CD8-positive, alpha-beta memory T cell (primary cell): ENCODE data around the gene LCN2. TPM values are rescaled to one million over a fixed set of nuclear protein-coding genes. Genes with fewer than 3 reads are reported as not detected.

ENCODE experiments used
- CTCF ChIA-PET: fragments of 350-600 bp; sonication (Branson Sonifier 250); formaldehyde crosslinking; loops from one replicate; lab custom pipeline; 2021; ENCODE audit warnings: antibody characterized with exemption; lab: Charles Lee
- POLR2A ChIA-PET: fragments of 350-600 bp; sonication (Branson Sonifier 250); formaldehyde crosslinking; loops from one replicate; lab custom pipeline; 2021; ENCODE audit warnings: antibody characterized with exemption; lab: Charles Lee
- DNase-seq, 5 donors: peaks; one replicate each; pipeline versions ENCODE4 v3.0.0 to v3.0.0-alpha.2; 2020 to 2022; ENCODE audit warnings: mixed read lengths in 1 of 5
- H3K27ac ChIP-seq: one replicate; pipeline ENCODE4 v1.7.0; 2013; ENCODE audit warnings: low read depth, mild to moderate bottlenecking, low read length, moderate library complexity
- H3K27me3 ChIP-seq: 2 replicates; pipeline ENCODE4 v1.7.0; 2013; ENCODE audit warnings: low read length, mild to moderate bottlenecking; ENCODE audit not compliant: insufficient read depth, poor library complexity, severe bottlenecking
- H3K36me3 ChIP-seq: 2 replicates; pipeline ENCODE4 v1.7.0; 2013; ENCODE audit warnings: mild to moderate bottlenecking, low read length, moderate library complexity; ENCODE audit not compliant: insufficient read depth
- H3K4me1 ChIP-seq: 2 replicates; pipeline ENCODE4 v1.7.0; 2013; ENCODE audit warnings: mild to moderate bottlenecking, low read length, moderate library complexity; ENCODE audit not compliant: insufficient read depth
- H3K4me3 ChIP-seq: 2 replicates; pipeline ENCODE4 v1.7.0; 2013; ENCODE audit warnings: mild to moderate bottlenecking, low read length
- H3K9me3 ChIP-seq: 2 replicates; pipeline ENCODE4 v1.7.0; 2013; ENCODE audit warnings: mild to moderate bottlenecking, low read length
- H3K27ac Mint-ChIP-seq, 8 donors: one replicate each; pipeline ENCODE4 v1.8.0; 2020 to 2021; ENCODE audit warnings: mixed read lengths in 8 of 8, mild to moderate bottlenecking in 6 of 8, inconsistent platforms in 3 of 8, moderate library complexity in 3 of 8
- H3K27me3 Mint-ChIP-seq, 2 donors: one replicate each; pipeline ENCODE4 v1.8.0; 2020 to 2021; ENCODE audit warnings: mixed read lengths in 2 of 2, mild to moderate bottlenecking in 1 of 2, moderate library complexity in 1 of 2
- H3K36me3 Mint-ChIP-seq, 3 donors: one replicate each; pipeline ENCODE4 v1.8.0; 2020 to 2021; ENCODE audit warnings: mixed read lengths in 3 of 3, inconsistent platforms in 1 of 3, mild to moderate bottlenecking in 1 of 3
- H3K4me1 Mint-ChIP-seq, 3 donors: one replicate each; pipeline ENCODE4 v1.8.0; 2020 to 2021; ENCODE audit warnings: mixed read lengths in 3 of 3, inconsistent platforms in 1 of 3, mild to moderate bottlenecking in 1 of 3
- H3K4me3 Mint-ChIP-seq, 7 donors: one replicate each; pipeline ENCODE4 v1.8.0; 2020 to 2021; ENCODE audit warnings: mixed read lengths in 7 of 7, mild to moderate bottlenecking in 6 of 7, moderate library complexity in 4 of 7, inconsistent platforms in 2 of 7
- H3K9me3 Mint-ChIP-seq, 5 donors: one replicate each; pipeline ENCODE4 v1.8.0; 2020 to 2022; ENCODE audit warnings: mixed read lengths in 5 of 5, mild to moderate bottlenecking in 3 of 5, moderate library complexity in 2 of 5, inconsistent platforms in 1 of 5
- polyA plus RNA-seq: library from polyadenylated mRNA; unstranded; fragments of 300-500 nt; fragmentation: Illumina TruSeq; gene quantifications from one replicate; pipeline ENCODE4 v1.2.3, GENCODE V29; 2021
- total RNA-seq, 2 experiments: library from RNA; stranded (reverse); gene quantifications; one replicate each; pipeline ENCODE4 v1.2.3, GENCODE V29; 2021

Gene LCN2
- total and polyA plus RNA-seq, 3 experiments from 2014 or later: not detected

DNA sequence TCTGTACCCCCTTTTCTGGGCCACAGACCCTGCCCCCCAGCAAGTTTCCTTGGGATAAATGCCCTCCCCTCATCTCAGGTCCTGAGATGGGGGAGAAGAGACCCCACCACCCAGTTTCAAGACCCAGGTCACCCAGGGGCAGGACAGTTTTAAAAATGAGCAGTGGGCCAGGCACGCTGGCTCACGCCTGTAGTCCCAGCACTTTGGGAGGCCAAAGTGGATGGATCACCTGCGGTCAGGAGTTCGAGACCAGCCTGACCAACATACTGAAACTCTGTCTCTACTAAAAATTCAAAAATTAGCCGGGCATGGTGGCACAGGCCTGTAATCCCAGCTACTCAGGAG is 27.8 kb upstream of the LCN2 start:
- DNase-seq: no peak
- no peaks in the 10 kb centered on the region for H3K27me3 Mint-ChIP-seq
- H3K9me3 Mint-ChIP-seq: no peaks in the 10 kb centered on the region
- peaks cover 30% of the 10 kb centered on the region for H3K4me1 ChIP-seq
- H3K4me3 ChIP-seq: no peak overlapping the region
- H3K4me1 Mint-ChIP-seq: peaks cover 20 to 28% (median 25%) of the 10 kb centered on the region in 3 donors
- H3K36me3 ChIP-seq: peaks cover 5% of the 10 kb centered on the region
- no peak overlapping the region for H3K4me3 Mint-ChIP-seq
- H3K27ac ChIP-seq: no peak overlapping the region
- H3K27ac Mint-ChIP-seq: peak overlapping the region in 1 of 8 donors; percentile 68
- CTCF ChIA-PET: interaction anchor here (1.4 kb wide), 1 partner anchor 167 kb away, joined by 3 read pairs; no protein-coding TSS in a partner anchor
- POLR2A ChIA-PET: no interaction called here
- no peaks in the 10 kb centered on the region for H3K9me3 ChIP-seq
- no peaks in the 10 kb centered on the region for H3K27me3 ChIP-seq
- peaks cover 0 to 43% (median 0%) of the 10 kb centered on the region in 3 donors for H3K36me3 Mint-ChIP-seq

DNA sequence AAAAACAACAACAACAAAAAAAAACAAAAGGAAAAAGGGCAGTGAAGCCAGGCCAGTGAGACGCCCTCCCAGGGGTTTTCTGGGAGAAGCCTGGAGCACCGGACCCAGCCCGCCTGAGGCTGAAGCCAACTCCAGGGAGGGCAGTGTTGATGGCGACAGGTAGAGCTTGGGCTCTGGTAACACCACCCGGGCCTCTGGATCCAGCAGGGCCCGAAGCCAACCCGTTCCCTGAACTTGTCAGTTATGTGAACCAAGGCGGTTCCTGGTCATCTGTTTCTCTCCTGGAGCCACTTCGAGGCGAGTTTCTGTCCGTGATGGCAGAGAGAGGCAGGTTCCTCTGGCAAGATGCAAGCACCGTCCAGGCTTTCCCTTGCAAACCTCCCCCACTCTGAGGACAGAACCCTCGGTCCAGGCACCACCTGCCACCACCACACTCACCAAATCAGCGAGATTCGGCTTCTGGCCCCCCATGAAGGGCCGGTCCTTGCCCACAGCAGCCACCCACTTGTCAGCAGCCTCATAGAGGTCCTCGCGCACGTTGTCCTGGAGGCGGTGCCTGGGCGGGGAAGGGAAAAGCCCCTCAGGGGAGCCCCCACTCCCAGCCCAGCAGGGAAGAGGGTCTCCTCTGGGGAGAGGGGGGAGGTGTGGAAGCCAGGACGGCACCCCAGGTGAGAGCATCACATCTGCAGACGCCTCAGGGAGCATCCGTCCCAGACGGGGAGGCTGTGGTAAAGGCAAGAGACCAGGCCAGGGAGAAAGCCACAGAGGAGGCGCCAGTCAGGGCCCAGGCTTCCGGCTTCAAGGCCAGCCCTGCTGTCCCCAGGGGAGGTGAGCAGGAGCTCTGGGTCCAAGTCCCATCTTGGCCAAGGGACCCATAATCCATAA is 27.1 kb upstream of the LCN2 start:
- peak in 1 of 5 donors; percentile 44 for DNase-seq
- Mint-ChIP-seq H3K27me3 (no peaks in the 10 kb centered on the region), H3K4me1 (peaks cover 20 to 28% (median 25%) of the 10 kb centered on the region in 3 donors), H3K27ac (no peak overlapping the region), H3K4me3 (no peak overlapping the region), H3K9me3 (no peaks in the 10 kb centered on the region), H3K36me3 (peaks cover 0 to 43% (median 0%) of the 10 kb centered on the region in 3 donors)
- Histone ChIP-seq H3K36me3 (peaks cover 5% of the 10 kb centered on the region), H3K4me1 (peaks cover 35% of the 10 kb centered on the region), H3K27me3 (no peaks in the 10 kb centered on the region), H3K9me3 (no peaks in the 10 kb centered on the region), H3K4me3 (no peak overlapping the region), H3K27ac (no peak overlapping the region)
- ChIA-PET CTCF (interaction anchor here (1.4 kb wide), 1 partner anchor 168 kb away, joined by 3 read pairs; no protein-coding TSS in a partner anchor), POLR2A (no interaction called here)

DNA sequence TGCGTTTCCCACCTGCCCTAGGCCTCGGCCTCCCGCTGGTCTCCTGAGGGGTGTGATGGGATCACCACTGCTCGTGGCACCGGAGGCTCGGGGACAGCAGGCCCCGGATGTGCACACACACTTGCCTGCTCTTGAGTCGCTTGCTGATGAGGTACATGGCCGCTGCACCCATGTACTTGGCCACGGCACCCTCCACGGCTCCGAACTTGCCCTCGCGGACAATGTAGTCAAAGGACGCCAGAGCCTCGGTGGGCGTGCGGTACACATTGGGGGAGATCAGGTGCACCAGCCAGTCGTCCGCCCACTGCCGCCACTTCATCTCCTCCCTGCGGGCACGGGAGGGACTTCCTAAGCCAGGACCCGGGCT is 26.5 kb upstream of the LCN2 start:
- Mint-ChIP-seq H3K4me3 (no peak overlapping the region), H3K27ac (no peak overlapping the region), H3K27me3 (peaks cover 0 to under 1% of the 10 kb centered on the region in 2 donors), H3K36me3 (peaks cover 0 to 44% (median 0%) of the 10 kb centered on the region in 3 donors), H3K9me3 (no peaks in the 10 kb centered on the region), H3K4me1 (peaks cover 16 to 25% (median 21%) of the 10 kb centered on the region in 3 donors)
- Histone ChIP-seq H3K4me1 (peaks cover 29% of the 10 kb centered on the region), H3K27ac (no peak overlapping the region), H3K36me3 (peaks cover 5% of the 10 kb centered on the region), H3K9me3 (no peaks in the 10 kb centered on the region), H3K27me3 (no peaks in the 10 kb centered on the region), H3K4me3 (no peak overlapping the region)
- peak in 1 of 5 donors; percentile 40 for DNase-seq
- POLR2A ChIA-PET: no interaction called here
- CTCF ChIA-PET: no interaction called here

DNA sequence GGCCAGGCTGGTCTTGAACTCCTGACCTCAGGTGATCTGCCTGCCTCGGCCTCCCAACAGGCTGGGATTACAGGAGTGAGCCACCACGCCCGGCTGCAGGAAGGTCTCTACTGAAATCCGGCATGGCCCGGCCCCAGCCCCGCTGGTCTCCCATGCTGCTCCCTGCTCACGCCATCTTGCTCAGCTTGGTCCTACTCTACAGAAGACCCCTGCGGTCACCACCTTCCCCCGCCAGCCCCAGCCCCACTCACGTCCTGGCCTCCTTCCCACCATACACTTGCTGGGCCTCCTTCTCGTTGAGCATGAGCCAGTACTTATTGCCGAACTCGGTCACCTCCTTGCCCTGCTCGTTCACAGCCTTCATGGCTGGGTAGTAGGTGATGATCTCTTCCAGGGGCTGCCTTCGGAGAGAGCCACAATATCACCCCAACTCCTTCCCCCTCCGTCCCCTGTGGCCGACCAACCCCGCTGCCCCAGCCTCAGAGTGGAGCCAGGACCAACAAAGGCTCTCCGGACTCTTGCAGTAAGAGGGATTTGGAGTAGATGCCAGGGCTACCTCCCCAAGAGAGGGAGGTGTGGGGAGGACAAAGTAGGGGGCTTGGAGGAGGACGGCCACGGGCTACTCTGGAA is 25.7 kb upstream of the LCN2 start:
- Mint-ChIP-seq H3K9me3 (no peaks in the 10 kb centered on the region), H3K4me3 (no peak overlapping the region), H3K27me3 (peaks cover 0 to 5% of the 10 kb centered on the region in 2 donors), H3K27ac (peak overlapping the region in 2 of 8 donors; percentile 19 to 35), H3K36me3 (peaks cover 0 to 49% (median 0%) of the 10 kb centered on the region in 3 donors), H3K4me1 (peaks cover 19 to 27% (median 24%) of the 10 kb centered on the region in 3 donors)
- Histone ChIP-seq H3K9me3 (no peaks in the 10 kb centered on the region), H3K4me3 (no peak overlapping the region), H3K36me3 (peaks cover 5% of the 10 kb centered on the region), H3K4me1 (peaks cover 25% of the 10 kb centered on the region), H3K27me3 (no peaks in the 10 kb centered on the region), H3K27ac (no peak overlapping the region)
- CTCF ChIA-PET: no interaction called here
- DNase-seq: peak in 1 of 5 donors; percentile 41
- POLR2A ChIA-PET: no interaction called here

- Mint-ChIP-seq H3K27ac (peak overlapping the region in 2 of 8 donors; percentile 61 to 77), H3K4me3 (peak overlapping the region in 4 of 7 donors; percentile 14 to 87 (median 48))
- no peaks in the 10 kb centered on the region for H3K9me3 ChIP-seq
Observed at GRCh38 chr9:128124451-128124850, 24.8 kb upstream of the LCN2 start.

DNA sequence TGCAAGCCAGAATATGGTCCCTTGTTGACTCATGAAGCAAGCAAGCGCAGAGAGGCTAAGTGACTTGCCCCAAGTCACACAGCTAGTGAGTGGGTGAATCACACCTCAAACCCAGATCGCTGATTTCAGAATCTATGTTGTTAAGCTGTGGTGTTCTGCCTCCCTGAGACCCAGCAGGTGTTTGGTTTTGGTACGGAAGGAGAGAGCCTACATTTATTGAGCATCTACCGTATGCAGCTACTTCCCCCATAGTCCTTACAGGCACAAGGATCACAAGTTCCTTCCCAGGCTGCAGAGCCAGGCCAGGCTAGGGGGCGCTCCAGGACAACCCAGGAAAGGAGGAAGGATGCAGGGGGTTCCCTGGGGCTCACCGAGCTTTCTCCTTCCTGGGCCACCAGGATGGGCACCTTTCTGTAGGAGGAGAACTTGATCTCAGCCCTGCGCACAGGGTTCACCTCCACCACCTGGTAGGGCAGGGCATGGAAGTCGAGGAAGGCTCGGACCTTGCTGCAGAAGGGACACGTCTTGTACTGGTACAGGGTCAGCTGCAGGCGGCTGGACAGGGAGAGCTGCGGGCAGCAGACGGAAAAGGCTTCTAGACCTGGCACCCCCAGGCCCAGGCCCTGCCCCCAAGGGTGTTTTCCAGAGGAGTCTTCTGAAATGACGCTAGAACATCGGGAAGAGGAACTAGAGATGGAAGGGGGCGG is 24.2 kb upstream of the LCN2 start:
- peak overlapping the region in 7 of 8 donors; percentile 12 to 77 (median 34) for H3K27ac Mint-ChIP-seq
- H3K36me3 ChIP-seq: peaks cover 5% of the 10 kb centered on the region
- no peak overlapping the region for H3K4me3 ChIP-seq

More at GRCh38 chr9:128124451-128124850, 24.8 kb upstream of the LCN2 start:
- Histone ChIP-seq H3K27ac (no peak overlapping the region), H3K27me3 (no peaks in the 10 kb centered on the region), H3K4me3 (no peak overlapping the region), H3K36me3 (peaks cover 5% of the 10 kb centered on the region), H3K4me1 (peaks cover 34% of the 10 kb centered on the region)
- H3K9me3 Mint-ChIP-seq: no peaks in the 10 kb centered on the region
- CTCF ChIA-PET: interaction anchor here (0.9 to 5.1 kb wide), 3 partner anchors 7 to 181 kb away, joined by 3 to 31 read pairs (median 3); no protein-coding TSS in a partner anchor
- H3K27me3 Mint-ChIP-seq: peaks cover 0 to 6% of the 10 kb centered on the region in 2 donors
- POLR2A ChIA-PET: no interaction called here
- peaks cover 0 to 49% (median 0%) of the 10 kb centered on the region in 3 donors for H3K36me3 Mint-ChIP-seq
- peaks cover 26 to 35% (median 31%) of the 10 kb centered on the region in 3 donors for H3K4me1 Mint-ChIP-seq
- DNase-seq: peak in 1 of 5 donors; percentile 36

DNA sequence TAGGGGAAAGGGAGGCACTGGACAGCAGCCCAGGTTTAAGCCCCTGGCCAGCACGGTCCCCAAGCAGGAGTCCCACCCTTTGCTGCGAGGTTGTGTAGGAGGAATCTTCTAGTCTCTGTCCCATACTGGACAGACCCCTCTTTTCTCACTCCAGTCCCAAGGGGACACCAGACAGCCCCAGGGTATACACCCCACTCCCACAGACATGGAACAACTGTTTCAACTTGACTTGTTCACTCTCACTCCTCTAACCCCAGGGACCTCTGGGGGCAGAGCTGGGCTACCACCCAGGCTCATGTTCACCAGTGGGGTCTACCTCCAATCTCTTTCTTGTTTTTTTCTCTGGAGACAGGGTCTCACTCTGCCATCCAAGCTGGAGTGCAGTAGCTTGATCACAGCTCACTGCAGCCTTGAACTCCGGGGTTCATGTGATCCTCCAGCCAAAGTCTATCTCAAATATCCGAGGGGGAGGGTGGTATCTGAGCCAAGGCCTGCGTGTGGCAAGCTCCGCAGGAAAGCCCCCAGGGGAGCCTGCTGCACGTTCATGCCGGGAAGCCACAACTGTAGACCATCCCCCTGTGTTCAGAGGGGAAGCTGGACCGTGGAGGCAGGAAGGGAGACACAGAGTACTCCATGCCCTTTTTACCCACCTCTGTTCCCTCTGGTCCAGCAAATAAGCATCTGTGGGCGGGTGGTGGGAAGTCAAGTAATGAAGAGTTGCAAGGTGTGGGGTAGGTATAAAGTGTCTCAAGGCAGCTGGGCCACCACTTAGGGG is 23.5 kb upstream of the LCN2 start:
- Mint-ChIP-seq H3K27ac (peak overlapping the region in 7 of 8 donors; percentile 59 to 94 (median 81)), H3K4me3 (peak overlapping the region; percentile 79 to 92 (median 86)), H3K36me3 (peaks cover 0 to 44% (median 0%) of the 10 kb centered on the region in 3 donors), H3K4me1 (peaks cover 29 to 42% (median 39%) of the 10 kb centered on the region in 3 donors), H3K9me3 (no peaks in the 10 kb centered on the region), H3K27me3 (peaks cover 0 to 6% of the 10 kb centered on the region in 2 donors)
- peak overlapping the region; percentile 19 for H3K4me3 ChIP-seq
- peaks cover 5% of the 10 kb centered on the region for H3K36me3 ChIP-seq
- H3K4me1 ChIP-seq: peaks cover 35% of the 10 kb centered on the region
- H3K27me3 ChIP-seq: no peaks in the 10 kb centered on the region
- peak overlapping the region; percentile 38 for H3K27ac ChIP-seq
- DNase-seq: peak in 1 of 5 donors; percentile 36
- ChIA-PET CTCF (interaction anchor here (1.5 to 5.1 kb wide), 3 partner anchors 9 to 92 kb away, joined by 3 to 31 read pairs (median 3); no protein-coding TSS in a partner anchor), POLR2A (interaction anchor here (0.6 kb wide), 1 partner anchor 65 kb away, joined by 3 read pairs; no protein-coding TSS in a partner anchor)
- H3K9me3 ChIP-seq: no peaks in the 10 kb centered on the region

More for the DNA sequence above, 24.2 kb upstream of the LCN2 start:
- peaks cover 35% of the 10 kb centered on the region for H3K4me1 ChIP-seq
- CTCF ChIA-PET: interaction anchor here (0.9 to 5.1 kb wide), 4 partner anchors 8 to 181 kb away, joined by 3 to 31 read pairs (median 3); no protein-coding TSS in a partner anchor
- Mint-ChIP-seq H3K4me1 (peaks cover 29 to 41% (median 37%) of the 10 kb centered on the region in 3 donors), H3K4me3 (peak overlapping the region; percentile 14 to 87 (median 63)), H3K27me3 (peaks cover 0 to 6% of the 10 kb centered on the region in 2 donors), H3K36me3 (peaks cover 0 to 49% (median 0%) of the 10 kb centered on the region in 3 donors), H3K9me3 (no peaks in the 10 kb centered on the region)
- peak overlapping the region; percentile 38 for H3K27ac ChIP-seq
- no peaks in the 10 kb centered on the region for H3K27me3 ChIP-seq
- DNase-seq: peak in 3 of 5 donors; percentile 31 to 48 (median 43)
- POLR2A ChIA-PET: no interaction called here
- no peaks in the 10 kb centered on the region for H3K9me3 ChIP-seq
